Neural cell (in vitro differentiated cells): ENCODE measurements around the gene NME7. TPM values are rescaled to one million over a fixed set of nuclear protein-coding genes. Genes with fewer than 3 reads are reported as not detected.

Experiments used
- H2AFZ ChIP-seq: fragments of 200-600, 300-800 bp; sonication (generic), shearing (Covaris generic); 2 replicates; pipeline ENCODE4 v1.6.0; 2014; ENCODE audit warnings: low read depth, mild to moderate bottlenecking, antibody characterized with exemption, low read length, moderate library complexity
- H3F3A ChIP-seq: fragments of 200-600 bp; shearing (Covaris generic); 2 replicates; pipeline ENCODE4 v1.6.1; 2016; ENCODE audit warnings: mild to moderate bottlenecking, moderate library complexity, mixed read lengths, antibody characterized with exemption, low read length; ENCODE audit not compliant: insufficient read depth, poor library complexity, severe bottlenecking
- H3K27ac ChIP-seq: fragments of 200-600, 300-800 bp; sonication (generic), shearing (Covaris generic); 2 replicates; pipeline ENCODE4 v1.5.1; 2014; ENCODE audit warnings: mild to moderate bottlenecking, low read length, moderate library complexity
- H3K27me3 ChIP-seq: fragments of 300-800, 200-600 bp; sonication (generic), shearing (Covaris generic); 2 replicates; pipeline ENCODE4 v1.6.0; 2014; ENCODE audit warnings: mild to moderate bottlenecking, low read depth, low read length, moderate library complexity; ENCODE audit not compliant: insufficient read depth
- H3K36me3 ChIP-seq: fragments of 300-800, 200-600 bp; sonication (generic), shearing (Covaris generic); 2 replicates; pipeline ENCODE4 v1.5.1; 2014; ENCODE audit warnings: mild to moderate bottlenecking, antibody characterized with exemption, low read length, moderate library complexity; ENCODE audit not compliant: insufficient read depth
- H3K4me2 ChIP-seq: fragments of 300-800, 200-600 bp; sonication (generic), shearing (Covaris generic); 2 replicates; pipeline ENCODE4 v1.6.0; 2014; ENCODE audit warnings: mild to moderate bottlenecking, low read length
- H3K4me3 ChIP-seq: fragments of 300-800, 200-600 bp; sonication (generic), shearing (Covaris generic); 2 replicates; pipeline ENCODE4 v1.5.1; 2014; ENCODE audit warnings: mild to moderate bottlenecking, low read length, moderate library complexity
- H3K79me2 ChIP-seq: fragments of 200-600 bp; shearing (Covaris generic); replicated peaks from 2 replicates; pipeline ENCODE4 v1.6.0; 2014; ENCODE audit warnings: mild to moderate bottlenecking, low read length, moderate library complexity; ENCODE audit not compliant: insufficient read depth
- H3K9ac ChIP-seq: fragments of 300-800, 200-600 bp; sonication (generic), shearing (Covaris generic); 2 replicates; pipeline ENCODE4 v1.6.1; 2016; ENCODE audit warnings: mild to moderate bottlenecking, low read length, mixed read lengths
- H3K9me2 ChIP-seq: fragments of 200-600 bp; shearing (Covaris generic); 2 replicates; pipeline ENCODE4 v1.6.1; 2016; ENCODE audit warnings: mild to moderate bottlenecking, low read length, mixed read lengths; ENCODE audit not compliant: insufficient read depth
- H3K9me3 ChIP-seq: fragments of 200-600, 300-800 bp; sonication (generic), shearing (Covaris generic); 2 replicates; pipeline ENCODE4 v1.6.1; 2016; ENCODE audit warnings: mild to moderate bottlenecking, mixed run types, low read length, moderate library complexity, mixed read lengths
- H4K20me1 ChIP-seq: fragments of 200-600 bp; shearing (Covaris generic); 2 replicates; pipeline ENCODE4 v1.6.1; 2016; ENCODE audit warnings: mild to moderate bottlenecking, mixed run types; ENCODE audit not compliant: insufficient read depth
- EP300 ChIP-seq: fragments of 450-650 bp; conservative IDR thresholded peaks from 2 replicates; pipeline ENCODE4 v1.6.1; 2014; ENCODE audit warnings: antibody characterized with exemption, mild to moderate bottlenecking, moderate library complexity; ENCODE audit not compliant: poor library complexity, severe bottlenecking
- EZH2 ChIP-seq: fragments of 200-600, 300-800 bp; shearing (Covaris generic), sonication (generic); IDR thresholded peaks from 2 replicates; pipeline ENCODE4 v1.6.1; 2014; ENCODE audit warnings: antibody characterized with exemption, low read length, borderline replicate concordance, mild to moderate bottlenecking; ENCODE audit not compliant: insufficient read depth, poor library complexity, severe bottlenecking
- POLR2AphosphoS5 ChIP-seq: IDR thresholded peaks from 2 replicates; pipeline ENCODE4 v1.6.1; 2012
- RAD21 ChIP-seq: fragments of 450-650 bp; conservative IDR thresholded peaks from 2 replicates; pipeline ENCODE4 v1.6.1; 2014; ENCODE audit warnings: antibody characterized with exemption, mild to moderate bottlenecking, moderate library complexity
- REST ChIP-seq: IDR thresholded peaks from 2 replicates; pipeline ENCODE4 v1.6.1; 2012; ENCODE audit warnings: borderline replicate concordance
- SMC3 ChIP-seq: fragments of 450-650 bp; conservative IDR thresholded peaks from 2 replicates; pipeline ENCODE4 v1.6.1; 2014; ENCODE audit warnings: antibody characterized with exemption, mild to moderate bottlenecking, moderate library complexity; ENCODE audit not compliant: poor library complexity
- TAF1 ChIP-seq: IDR thresholded peaks from 2 replicates; pipeline ENCODE4 v1.6.1; 2012; ENCODE audit warnings: low read depth
- polyA plus RNA-seq: library from polyadenylated mRNA; depleted of rRNA; stranded (reverse); fragments of >200 nt; gene quantifications from 2 replicates; pipeline ENCODE4 v1.2.3, GENCODE V29; 2014
- TF ChIP-seq, protein P1 (sequence below): fragments of 450-650 bp; IDR thresholded peaks from 2 replicates; pipeline ENCODE4 v1.5.1; 2014; ENCODE audit warnings: antibody characterized with exemption, mild to moderate bottlenecking, moderate library complexity; ENCODE audit not compliant: poor library complexity, severe bottlenecking

The NME7 gene
- polyA plus RNA-seq, 1 donor from 2014 or later: 42.4 TPM

- Histone ChIP-seq H3K9me2 (no peaks in the 10 kb centered on the region), H3K79me2 (no peaks in the 10 kb centered on the region), H3K9me3 (no peaks in the 10 kb centered on the region), H3K27ac (no peak overlapping the region), H3K4me2 (no peak overlapping the region), H3K9ac (no peak overlapping the region), H2AFZ (no peak overlapping the region), H3K27me3 (no peaks in the 10 kb centered on the region), H3F3A (no peaks in the 10 kb centered on the region), H3K36me3 (no peaks in the 10 kb centered on the region), H4K20me1 (no peaks in the 10 kb centered on the region), H3K4me3 (no peak overlapping the region)
- TF ChIP-seq TAF1 (no peak), SMC3 (no peak), REST (no peak), EZH2 (no peak)
These were observed 192.1 kb downstream of the NME7 start for GRCh38 chr1:169175461-169175860.

DNA sequence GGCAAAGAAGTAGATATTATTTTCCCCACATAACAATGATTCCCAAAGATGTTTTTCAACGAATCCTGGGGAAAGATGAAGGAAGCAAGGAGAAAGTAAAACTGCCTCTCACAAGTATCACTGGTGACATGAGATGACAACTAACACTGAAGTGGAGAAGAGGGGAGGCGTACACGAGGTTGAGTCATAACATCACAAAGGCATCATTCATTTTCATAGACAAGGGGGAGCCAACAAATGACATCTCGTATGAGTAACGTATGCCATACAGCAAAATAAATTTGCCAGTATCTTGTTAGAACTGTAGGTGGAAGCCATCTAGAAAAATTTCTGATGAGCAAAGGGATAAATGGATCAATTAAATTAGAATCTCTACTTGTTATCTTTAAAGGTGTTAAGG, 204.5 kb downstream of the NME7 start:
- H2AFZ ChIP-seq: no peak overlapping the region
- no peak overlapping the region for H3K27ac ChIP-seq
- H3K79me2 ChIP-seq: no peaks in the 10 kb centered on the region

More for the DNA sequence above, 204.5 kb downstream of the NME7 start:
- no peaks in the 10 kb centered on the region for H3F3A ChIP-seq
- H3K4me2 ChIP-seq: no peak overlapping the region
- H3K27me3 ChIP-seq: no peaks in the 10 kb centered on the region
- peaks cover 5% of the 10 kb centered on the region for H3K36me3 ChIP-seq
- TF ChIP-seq POLR2AphosphoS5 (peak; percentile 71), RAD21 (no peak), EZH2 (no peak), EP300 (peak; percentile 82)
- TF ChIP-seq, protein P1, sequence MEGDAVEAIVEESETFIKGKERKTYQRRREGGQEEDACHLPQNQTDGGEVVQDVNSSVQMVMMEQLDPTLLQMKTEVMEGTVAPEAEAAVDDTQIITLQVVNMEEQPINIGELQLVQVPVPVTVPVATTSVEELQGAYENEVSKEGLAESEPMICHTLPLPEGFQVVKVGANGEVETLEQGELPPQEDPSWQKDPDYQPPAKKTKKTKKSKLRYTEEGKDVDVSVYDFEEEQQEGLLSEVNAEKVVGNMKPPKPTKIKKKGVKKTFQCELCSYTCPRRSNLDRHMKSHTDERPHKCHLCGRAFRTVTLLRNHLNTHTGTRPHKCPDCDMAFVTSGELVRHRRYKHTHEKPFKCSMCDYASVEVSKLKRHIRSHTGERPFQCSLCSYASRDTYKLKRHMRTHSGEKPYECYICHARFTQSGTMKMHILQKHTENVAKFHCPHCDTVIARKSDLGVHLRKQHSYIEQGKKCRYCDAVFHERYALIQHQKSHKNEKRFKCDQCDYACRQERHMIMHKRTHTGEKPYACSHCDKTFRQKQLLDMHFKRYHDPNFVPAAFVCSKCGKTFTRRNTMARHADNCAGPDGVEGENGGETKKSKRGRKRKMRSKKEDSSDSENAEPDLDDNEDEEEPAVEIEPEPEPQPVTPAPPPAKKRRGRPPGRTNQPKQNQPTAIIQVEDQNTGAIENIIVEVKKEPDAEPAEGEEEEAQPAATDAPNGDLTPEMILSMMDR: no peak
- no peak overlapping the region for H3K9ac ChIP-seq
- no peak overlapping the region for H3K4me3 ChIP-seq
- H3K9me3 ChIP-seq: no peaks in the 10 kb centered on the region
- no peaks in the 10 kb centered on the region for H3K9me2 ChIP-seq
- no peaks in the 10 kb centered on the region for H4K20me1 ChIP-seq
